Adrenal gland (tissue), 12 donors: ENCODE data around the gene PGAP1. TPM values are rescaled to one million over a fixed set of nuclear protein-coding genes. Genes with fewer than 3 reads are reported as not detected.

Experiments used
- DNase-seq, 7 donors: peaks; one replicate each; pipeline ENCODE4 v3.0.0-alpha.2; 2019 to 2020
- H3K27ac ChIP-seq, 5 donors: fragments of 200-600 bp; sonication (generic) in 4 of 5; 1 replicate in 3 of 5; 2 replicates in 2 of 5; pipeline versions ENCODE4 v1.5.1 to v1.8.0; 2016 to 2020; ENCODE audit warnings: mild to moderate bottlenecking in 1 of 5
- H3K27me3 ChIP-seq: fragments of 200-600 bp; 2 replicates; pipeline ENCODE4 v1.8.0; 2021
- H3K36me3 ChIP-seq, 2 donors: fragments of 200-600 bp; replicated peaks in 1 of 2; 1 replicate in 1 of 2; 2 replicates in 1 of 2; pipeline versions ENCODE4 v1.5.1 to v1.8.0; 2018 to 2022
- H3K4me1 ChIP-seq, 2 donors: fragments of 200-600 bp; replicated peaks in 1 of 2; 1 replicate in 1 of 2; 2 replicates in 1 of 2; pipeline versions ENCODE4 v1.5.1 to v1.8.0; 2018 to 2021
- H3K4me3 ChIP-seq, 4 donors: fragments of 200-600 bp; sonication (generic) in 3 of 4; one replicate each; pipeline ENCODE4 v1.5.1; 2016 to 2018
- H3K9me3 ChIP-seq, 3 donors: fragments of 200-600 bp; sonication (generic) in 1 of 3; replicated peaks in 1 of 3; 1 replicate in 2 of 3; 2 replicates in 1 of 3; pipeline versions ENCODE4 v1.5.1 to v1.8.0; 2016 to 2021
- POLR2A ChIP-seq, 2 donors: fragments of 450-650 bp; IDR thresholded peaks; one replicate each; pipeline ENCODE4 v1.6.1; 2017; ENCODE audit warnings: antibody characterized with exemption in 2 of 2, mild to moderate bottlenecking in 2 of 2, moderate library complexity in 1 of 2
- WGBS, 4 donors: extraction: QIAGEN DNeasy Blood & Tissue Kit in 2 of 4; methylation state at CpG; one replicate each; pipeline versions ENCODE4 v1.1.5 to v1.1.7; 2013 to 2017; 5-methylcytosine and 5-hydroxymethylcytosine counted together
- intact Hi-C, 2 donors: fragments of 100-400 bp; cut with DNase I; formaldehyde crosslinking; loops; one replicate each; pipeline versions ENCODE4 v1.14.1 to v1.15.0; 2022 to 2023
- polyA plus RNA-seq, 3 donors: library from polyadenylated mRNA; stranded (reverse); fragments of 200-250 nt in 2 of 3; fragments of 350-450 nt in 1 of 3; fragmentation: Illumina TruSeq in 1 of 3; extraction: RNeasy Lipid Tissue Mini Kit (QIAGEN cat#74804) in 1 of 3; gene quantifications; one replicate each; pipeline ENCODE4 v1.2.3, GENCODE V29; 2013 to 2014
- total RNA-seq, 9 donors: library from RNA; depleted of rRNA in 4 of 9; stranded (reverse); fragments of >200 nt in 4 of 9; fragments of 120-200 nt in 1 of 9; fragmentation: NEBNext Ultra II Directional in 1 of 9; extraction: Animal tissue kit (Norgen Biotek cat#: 25700) in 1 of 9; gene quantifications; one replicate each; pipeline versions ENCODE4 v1.1.0 to v1.2.4, GENCODE V29; 2013 to 2023
- TF ChIP-seq, protein P1 (sequence below), 6 experiments: fragments of 450-650 bp in 4 of 6; fragments of 200-600 bp in 2 of 6; sonication (generic) in 1 of 6; IDR thresholded peaks; 1 replicate in 5 of 6; 2 replicates in 1 of 6; pipeline versions ENCODE4 v1.5.1 to v1.8.0; 2016 to 2021; ENCODE audit warnings: antibody characterized with exemption in 6 of 6, mild to moderate bottlenecking in 2 of 6, moderate library complexity in 1 of 6
- donor health status: healthy with polysubstance abuse.
- donor health status: Bipolar disorder and iron deficiency.
- donor health status: DM: yes; HTN: yes; CAD: no.
- donor health status: DM: no; HTN: no; CAD: no.
- donor health status: DM: no; HTN: no; CAD: no.
- donor health status: DM: yes; HTN: yes; CAD: no.

Gene PGAP1
- total and polyA plus RNA-seq, 12 donors, result 1.8 to 11.6 (median 6.5) TPM

DNA sequence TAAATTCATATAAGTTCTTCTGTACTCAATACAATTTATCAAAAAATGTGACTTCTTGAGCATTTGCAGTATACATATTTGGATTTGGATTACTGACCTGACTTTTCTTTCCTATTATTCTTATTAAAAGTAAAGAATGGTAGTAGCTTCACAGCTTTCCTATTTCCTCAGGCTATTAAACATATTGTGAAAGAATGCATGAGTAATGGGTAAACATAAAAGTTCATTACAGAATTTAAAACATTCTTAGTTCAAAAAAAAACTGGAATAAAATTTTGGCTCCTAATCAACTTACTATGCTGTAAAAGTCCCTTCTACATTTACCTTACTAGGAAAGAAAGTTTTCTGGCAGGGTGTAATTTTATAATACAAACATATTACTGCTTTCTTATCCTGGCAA is 90.1 kb downstream of the PGAP1 start:
- Histone ChIP-seq H3K27ac (no peak overlapping the region), H3K36me3 (peaks cover 0 to 7% of the 10 kb centered on the region in 2 donors), H3K27me3 (no peaks in the 10 kb centered on the region), H3K4me1 (no peaks in the 10 kb centered on the region), H3K9me3 (no peaks in the 10 kb centered on the region), H3K4me3 (no peak overlapping the region)
- DNase-seq, result no peak
- intact Hi-C loops, result no loop called here
- TF ChIP-seq POLR2A (IDR thresholded peaks at IDR 0.05), result no peak
- TF ChIP-seq, protein P1, sequence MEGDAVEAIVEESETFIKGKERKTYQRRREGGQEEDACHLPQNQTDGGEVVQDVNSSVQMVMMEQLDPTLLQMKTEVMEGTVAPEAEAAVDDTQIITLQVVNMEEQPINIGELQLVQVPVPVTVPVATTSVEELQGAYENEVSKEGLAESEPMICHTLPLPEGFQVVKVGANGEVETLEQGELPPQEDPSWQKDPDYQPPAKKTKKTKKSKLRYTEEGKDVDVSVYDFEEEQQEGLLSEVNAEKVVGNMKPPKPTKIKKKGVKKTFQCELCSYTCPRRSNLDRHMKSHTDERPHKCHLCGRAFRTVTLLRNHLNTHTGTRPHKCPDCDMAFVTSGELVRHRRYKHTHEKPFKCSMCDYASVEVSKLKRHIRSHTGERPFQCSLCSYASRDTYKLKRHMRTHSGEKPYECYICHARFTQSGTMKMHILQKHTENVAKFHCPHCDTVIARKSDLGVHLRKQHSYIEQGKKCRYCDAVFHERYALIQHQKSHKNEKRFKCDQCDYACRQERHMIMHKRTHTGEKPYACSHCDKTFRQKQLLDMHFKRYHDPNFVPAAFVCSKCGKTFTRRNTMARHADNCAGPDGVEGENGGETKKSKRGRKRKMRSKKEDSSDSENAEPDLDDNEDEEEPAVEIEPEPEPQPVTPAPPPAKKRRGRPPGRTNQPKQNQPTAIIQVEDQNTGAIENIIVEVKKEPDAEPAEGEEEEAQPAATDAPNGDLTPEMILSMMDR (IDR thresholded peaks at IDR 0.05), result no peak

DNA sequence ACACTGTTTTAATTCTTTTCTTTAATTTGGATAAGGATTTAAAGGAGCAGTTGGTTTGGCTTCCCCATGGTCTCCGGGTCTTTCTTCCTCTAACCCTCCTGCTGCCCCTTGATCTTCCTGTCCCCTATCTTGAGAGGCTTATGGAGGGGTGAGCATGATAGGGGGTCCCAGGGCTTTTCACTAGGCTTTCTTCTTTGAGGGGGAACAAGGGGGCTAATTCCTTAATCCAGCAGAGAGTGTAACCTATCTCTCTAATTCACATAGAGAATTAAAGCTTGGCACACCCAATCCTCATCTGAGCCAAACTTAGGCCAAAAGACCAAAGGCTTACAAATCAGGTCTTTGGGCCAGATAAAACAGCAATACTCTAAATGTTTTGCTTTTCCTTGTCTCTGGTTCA is 95.8 kb downstream of the PGAP1 start:
- H3K9me3 ChIP-seq, result no peaks in the 10 kb centered on the region
- no peak for TF ChIP-seq POLR2A (IDR thresholded peaks at IDR 0.05)
- TF ChIP-seq, protein P1 (IDR thresholded peaks at IDR 0.05), result no peak
- H3K4me1 ChIP-seq, result no peaks in the 10 kb centered on the region
- WGBS, 4 donors, result 95 to 100% (median 95%) methylated on average over 1 of the region's 1 CpG
- H3K36me3 ChIP-seq, result no peaks in the 10 kb centered on the region
- intact Hi-C loops, result no loop called here
- no peak for DNase-seq
- no peak overlapping the region for H3K4me3 ChIP-seq
- H3K27ac ChIP-seq, result no peak overlapping the region
- H3K27me3 ChIP-seq, result no peaks in the 10 kb centered on the region

DNA sequence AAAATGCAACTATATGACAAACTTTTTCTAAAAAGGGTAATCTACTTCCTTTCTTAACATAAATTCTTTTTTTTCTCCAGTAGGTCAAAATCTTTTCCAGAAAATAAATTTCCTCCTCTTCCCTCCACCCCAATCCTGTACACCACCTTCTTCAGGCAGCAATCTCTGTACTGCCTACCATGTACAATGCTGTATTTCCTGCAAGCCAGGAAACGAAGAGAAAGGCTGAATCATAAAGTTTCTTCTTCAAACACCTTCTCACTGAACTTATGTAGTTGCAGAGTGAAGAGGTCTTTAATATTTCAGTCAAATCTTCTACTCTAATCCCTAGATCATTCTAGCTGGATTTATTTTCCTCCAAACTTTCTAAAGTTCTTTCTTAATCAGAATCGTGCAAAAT is 99.2 kb downstream of the PGAP1 start:
- Histone ChIP-seq H3K4me1 (no peaks in the 10 kb centered on the region), H3K9me3 (no peaks in the 10 kb centered on the region), H3K36me3 (no peaks in the 10 kb centered on the region), H3K27ac (no peak overlapping the region), H3K4me3 (no peak overlapping the region), H3K27me3 (no peaks in the 10 kb centered on the region)
- TF ChIP-seq, protein P1 (IDR thresholded peaks at IDR 0.05), result no peak
- no peak for TF ChIP-seq POLR2A (IDR thresholded peaks at IDR 0.05)
- intact Hi-C loops, result no loop called here
- DNase-seq, result no peak
- WGBS, 4 donors, result 66 to 71% (median 69%) methylated on average over 2 of the region's 2 CpGs

DNA sequence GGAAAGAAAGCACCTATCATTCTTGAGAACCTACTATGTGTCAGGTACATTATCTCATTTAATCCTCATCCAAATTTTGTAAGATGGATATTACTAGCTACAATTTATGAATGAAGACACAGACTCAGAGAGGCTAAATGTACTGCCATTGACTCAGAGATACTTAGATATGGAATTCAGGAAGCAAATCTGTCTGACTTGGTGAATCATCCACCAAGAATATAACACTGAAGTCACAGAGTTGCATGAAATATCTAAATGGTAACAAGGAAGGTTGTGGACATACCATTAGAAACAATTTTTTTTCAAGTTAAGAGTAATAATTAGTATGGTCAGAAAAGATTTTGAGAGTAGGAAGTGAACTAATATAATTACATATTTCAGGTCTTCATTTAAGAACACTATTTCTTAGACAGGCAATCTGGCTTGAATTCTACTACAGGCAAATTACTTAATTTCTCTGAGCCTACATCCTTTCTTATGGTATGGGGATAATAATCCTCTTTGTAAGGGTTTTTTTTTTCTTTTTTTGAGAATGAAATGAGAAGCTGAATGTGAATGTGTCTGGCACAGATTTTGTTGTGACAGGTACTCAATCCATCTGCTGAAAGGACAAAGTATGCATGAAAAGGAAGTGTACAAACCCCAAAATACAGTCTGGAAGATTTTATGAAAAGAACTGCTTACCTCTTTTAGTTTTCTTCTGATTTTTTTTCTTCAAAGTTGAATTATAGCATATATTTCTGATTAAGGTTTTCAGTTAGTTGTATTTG is 102.6 kb downstream of the PGAP1 start:
- Histone ChIP-seq H3K36me3 (no peaks in the 10 kb centered on the region), H3K27me3 (no peaks in the 10 kb centered on the region), H3K4me1 (no peaks in the 10 kb centered on the region), H3K27ac (no peak overlapping the region), H3K9me3 (no peaks in the 10 kb centered on the region), H3K4me3 (no peak overlapping the region)
- intact Hi-C loops, result no loop called here
- DNase-seq, result no peak
- no peak for TF ChIP-seq POLR2A (IDR thresholded peaks at IDR 0.05)
- TF ChIP-seq, protein P1 (IDR thresholded peaks at IDR 0.05), result no peak
